ENCODE measurements around the gene B3GNT4. TPM values are rescaled to one million over a fixed set of nuclear protein-coding genes. Genes with fewer than 3 reads are reported as not detected.

The B3GNT4 gene
- total and polyA plus RNA-seq, 2 donors from 2014 or later = 0.35 to 8.0 TPM

DNA sequence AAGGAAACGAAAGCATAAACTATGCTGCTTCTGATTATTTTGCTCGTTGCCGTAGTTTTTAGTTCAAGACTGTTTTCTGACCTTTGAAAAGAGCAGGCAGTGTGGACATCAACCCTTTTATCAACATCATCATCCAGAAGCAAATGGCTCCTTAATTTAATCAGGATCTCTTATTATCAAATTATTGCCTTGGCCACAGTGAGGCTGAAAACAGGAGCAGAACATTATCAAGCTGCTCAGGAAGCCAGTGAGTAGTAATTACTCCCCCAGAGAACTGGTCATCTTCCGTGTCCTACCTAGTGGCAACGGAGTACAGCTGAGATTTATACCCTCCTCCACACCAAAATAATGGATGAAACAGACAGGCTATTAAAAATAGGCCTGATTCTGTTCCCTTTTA, 24.6 kb downstream of the B3GNT4 start:
- no peak for FAIRE-seq
- DNase-seq = no peak
- Histone ChIP-seq H3K4me3 (ENCODE audit: low read length in 3 of 3) (no peak overlapping the region), H3K27ac (ENCODE audit: low read depth in 2 of 2, low read length in 2 of 2) (no peak overlapping the region), H3K9ac (ENCODE audit: low read length in 3 of 3) (no peak overlapping the region), H3K4me1 (ENCODE audit: control insufficient read depth in 2 of 3, insufficient read depth in 2 of 3, low read depth in 1 of 3, low read length in 3 of 3) (peaks cover 0 to 15% (median 0%) of the 10 kb centered on the region in 3 donors), H3K9me3 (ENCODE audit: control insufficient read depth in 2 of 3, insufficient read depth in 1 of 3, low read length in 3 of 3) (no peaks in the 10 kb centered on the region), H3K27me3 (ENCODE audit: control insufficient read depth, insufficient read depth, low read length) (no peaks in the 10 kb centered on the region), H3K36me3 (ENCODE audit: control insufficient read depth in 2 of 3, insufficient read depth in 3 of 3, low read length in 3 of 3) (peaks cover 2 to 40% (median 9%) of the 10 kb centered on the region in 3 donors)
- intact Hi-C loops (cut with DNase I) = no loop called here
- TF ChIP-seq CTCF (IDR thresholded peaks at IDR 0.05; ENCODE audit: borderline replicate concordance, extremely low read depth, insufficient read depth) = no peak

DNA sequence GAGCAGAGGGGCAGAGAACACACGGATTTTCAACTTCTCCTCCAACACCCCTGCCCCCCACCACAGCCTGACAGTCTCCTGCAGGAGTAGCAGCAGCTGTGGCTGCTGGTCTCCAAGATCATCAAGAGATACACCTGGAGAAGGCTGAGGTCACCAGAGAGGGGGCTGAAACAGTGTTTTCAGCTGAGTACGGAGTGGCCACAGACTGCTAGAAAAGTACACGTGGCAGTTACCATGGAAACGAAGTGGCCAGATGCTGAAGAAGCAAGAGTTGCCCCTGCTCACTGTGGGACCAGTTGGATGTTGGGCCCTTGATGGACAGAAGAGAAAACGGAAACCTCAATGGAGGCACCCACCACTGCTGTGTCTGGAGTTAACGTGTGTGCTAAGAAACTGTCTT, 27.3 kb downstream of the B3GNT4 start:
- Histone ChIP-seq H3K4me1 (ENCODE audit: control insufficient read depth in 2 of 3, insufficient read depth in 2 of 3, low read depth in 1 of 3, low read length in 3 of 3) (peaks cover 0 to 9% (median 0%) of the 10 kb centered on the region in 3 donors), H3K9ac (ENCODE audit: low read length in 3 of 3) (no peak overlapping the region), H3K27ac (ENCODE audit: low read depth in 2 of 2, low read length in 2 of 2) (no peak overlapping the region), H3K36me3 (ENCODE audit: control insufficient read depth in 2 of 3, insufficient read depth in 3 of 3, low read length in 3 of 3) (peaks cover 2 to 44% (median 14%) of the 10 kb centered on the region in 3 donors), H3K4me3 (ENCODE audit: low read length in 3 of 3) (no peak overlapping the region), H3K9me3 (ENCODE audit: control insufficient read depth in 2 of 3, insufficient read depth in 1 of 3, low read length in 3 of 3) (no peaks in the 10 kb centered on the region), H3K27me3 (ENCODE audit: control insufficient read depth, insufficient read depth, low read length) (no peaks in the 10 kb centered on the region)
- TF ChIP-seq CTCF (IDR thresholded peaks at IDR 0.05; ENCODE audit: borderline replicate concordance, extremely low read depth, insufficient read depth) = no peak
- intact Hi-C loops (cut with DNase I) = no loop called here
- DNase-seq (no peak), FAIRE-seq (no peak)

GRCh38 chr12:122232691-122233090, 29.2 kb downstream of the B3GNT4 start:
- Histone ChIP-seq H3K27me3 (ENCODE audit: control insufficient read depth, insufficient read depth, low read length) (no peaks in the 10 kb centered on the region), H3K36me3 (ENCODE audit: control insufficient read depth in 2 of 3, insufficient read depth in 3 of 3, low read length in 3 of 3) (peaks cover 2 to 54% (median 16%) of the 10 kb centered on the region in 3 donors), H3K4me3 (ENCODE audit: low read length in 3 of 3) (no peak overlapping the region), H3K4me1 (ENCODE audit: control insufficient read depth in 2 of 3, insufficient read depth in 2 of 3, low read depth in 1 of 3, low read length in 3 of 3) (no peaks in the 10 kb centered on the region), H3K9me3 (ENCODE audit: control insufficient read depth in 2 of 3, insufficient read depth in 1 of 3, low read length in 3 of 3) (no peaks in the 10 kb centered on the region), H3K9ac (ENCODE audit: low read length in 3 of 3) (no peak overlapping the region), H3K27ac (ENCODE audit: low read depth in 2 of 2, low read length in 2 of 2) (no peak overlapping the region)
- intact Hi-C loops (cut with DNase I) = no loop called here
- FAIRE-seq (no peak), DNase-seq (no peak)
- no peak for TF ChIP-seq CTCF (IDR thresholded peaks at IDR 0.05; ENCODE audit: borderline replicate concordance, extremely low read depth, insufficient read depth)

DNA sequence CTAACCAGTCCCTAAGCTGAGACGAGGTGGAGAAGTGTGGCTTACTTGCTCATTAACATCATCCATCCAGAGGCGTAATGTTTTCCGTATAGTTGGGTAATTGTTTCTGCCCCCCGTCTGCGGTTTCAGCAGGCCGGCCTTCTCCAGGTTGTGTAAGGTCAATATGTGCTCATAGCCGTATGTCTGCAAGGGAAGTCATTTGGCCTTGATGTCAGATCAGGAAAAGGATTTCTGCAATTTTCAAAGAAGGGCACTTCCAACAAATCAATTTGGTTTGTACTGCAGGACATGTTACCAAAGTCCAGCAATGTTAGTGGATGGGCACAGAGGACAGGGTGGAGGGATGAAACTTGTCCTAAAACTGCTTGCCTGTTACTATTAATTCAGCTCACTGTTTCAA, 32.2 kb downstream of the B3GNT4 start:
- intact Hi-C loops (cut with DNase I) = no loop called here
- H3K27ac ChIP-seq (ENCODE audit: low read depth in 2 of 2, low read length in 2 of 2) = no peak overlapping the region
- DNase-seq (no peak), FAIRE-seq (no peak)
- H3K27me3 ChIP-seq (ENCODE audit: control insufficient read depth, insufficient read depth, low read length) = no peaks in the 10 kb centered on the region
- no peak overlapping the region for H3K9ac ChIP-seq (ENCODE audit: low read length in 3 of 3)
- no peak overlapping the region for H3K4me3 ChIP-seq (ENCODE audit: low read length in 3 of 3)
- H3K4me1 ChIP-seq (ENCODE audit: control insufficient read depth in 2 of 3, insufficient read depth in 2 of 3, low read depth in 1 of 3, low read length in 3 of 3) = no peaks in the 10 kb centered on the region
- no peak for TF ChIP-seq CTCF (IDR thresholded peaks at IDR 0.05; ENCODE audit: borderline replicate concordance, extremely low read depth, insufficient read depth)
- H3K9me3 ChIP-seq (ENCODE audit: control insufficient read depth in 2 of 3, insufficient read depth in 1 of 3, low read length in 3 of 3) = no peaks in the 10 kb centered on the region
- peaks cover 2 to 51% (median 18%) of the 10 kb centered on the region in 3 donors for H3K36me3 ChIP-seq (ENCODE audit: control insufficient read depth in 2 of 3, insufficient read depth in 3 of 3, low read length in 3 of 3)

Data from kidney (tissue), 14 donors.